Activated naive CD8-positive, alpha-beta T cell (primary cell): Measurements from ENCODE around the gene RARA.
A peak's percentile ranks its signal among the peaks of the same experiment; 100 is the strongest.

ENCODE experiments used
- H3K27ac Mint-ChIP-seq: one replicate; pipeline ENCODE4 v1.8.0; 2021; ENCODE audit warnings: mixed read lengths
- H3K27me3 Mint-ChIP-seq: one replicate; pipeline ENCODE4 v1.8.0; 2021; ENCODE audit warnings: mixed read lengths
- H3K36me3 Mint-ChIP-seq: one replicate; pipeline ENCODE4 v1.8.0; 2021; ENCODE audit warnings: mixed read lengths
- H3K4me1 Mint-ChIP-seq: one replicate; pipeline ENCODE4 v1.8.0; 2021; ENCODE audit warnings: low read depth, mixed read lengths
- H3K4me3 Mint-ChIP-seq: one replicate; pipeline ENCODE4 v1.8.0; 2021; ENCODE audit warnings: mild to moderate bottlenecking, mixed read lengths
- H3K9me3 Mint-ChIP-seq: one replicate; pipeline ENCODE4 v1.8.0; 2021; ENCODE audit warnings: low read depth, mixed read lengths

Gene RARA

GRCh38 chr17:40349477-40349894, 40.5 kb downstream of the RARA start:
- Mint-ChIP-seq H3K27ac (peak overlapping the region; percentile 61), H3K36me3 (peaks cover 5% of the 10 kb centered on the region), H3K4me3 (no peak overlapping the region), H3K9me3 (no peaks in the 10 kb centered on the region), H3K27me3 (no peaks in the 10 kb centered on the region), H3K4me1 (peaks cover 62% of the 10 kb centered on the region)

DNA sequence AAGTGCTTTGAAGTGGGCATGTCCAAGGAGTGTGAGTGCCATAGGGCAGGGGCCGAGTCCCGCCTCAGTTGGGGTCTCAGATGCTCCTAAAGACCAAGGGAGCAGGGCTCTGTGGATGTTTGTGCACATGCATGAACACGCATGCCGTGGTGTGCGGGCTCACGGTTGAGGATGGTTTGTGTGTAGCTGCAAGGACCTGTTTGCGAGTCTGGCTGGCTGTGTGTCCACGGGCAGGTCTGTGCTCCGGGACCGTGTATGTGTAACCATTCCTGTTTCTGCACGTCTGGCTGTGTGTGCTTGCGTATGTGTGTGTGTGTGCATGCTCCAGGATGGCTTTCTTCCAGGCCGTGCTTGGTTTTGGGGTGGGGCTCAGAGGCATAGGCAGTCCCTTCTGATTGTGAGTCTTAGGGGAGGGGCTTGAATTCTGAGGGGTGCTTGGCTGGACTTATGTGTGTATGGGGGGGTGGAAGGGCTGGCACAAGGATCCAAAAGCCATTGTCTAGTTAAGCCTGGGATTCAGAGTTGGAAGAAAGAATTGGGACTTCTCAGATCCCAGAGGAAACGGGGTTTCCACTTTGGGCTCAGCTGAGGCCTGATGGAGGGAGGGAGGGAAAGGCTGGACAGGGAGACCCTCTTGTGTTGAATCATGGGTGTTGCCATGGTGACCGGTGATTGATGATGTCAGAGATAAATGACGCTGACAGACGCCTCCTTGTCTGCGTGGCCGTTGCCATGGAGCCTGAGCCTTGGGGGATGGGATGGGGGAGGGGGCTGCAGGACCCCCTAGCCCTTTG, 41.1 kb downstream of the RARA start:
- no peaks in the 10 kb centered on the region for H3K27me3 Mint-ChIP-seq
- H3K9me3 Mint-ChIP-seq = no peaks in the 10 kb centered on the region
- H3K4me1 Mint-ChIP-seq = peaks cover 55% of the 10 kb centered on the region
- peaks cover 5% of the 10 kb centered on the region for H3K36me3 Mint-ChIP-seq
- no peak overlapping the region for H3K27ac Mint-ChIP-seq
- H3K4me3 Mint-ChIP-seq = no peak overlapping the region

GRCh38 chr17:40350689-40351358, 41.8 kb downstream of the RARA start:
- no peaks in the 10 kb centered on the region for H3K27me3 Mint-ChIP-seq
- H3K27ac Mint-ChIP-seq = no peak overlapping the region
- no peak overlapping the region for H3K4me3 Mint-ChIP-seq
- peaks cover 5% of the 10 kb centered on the region for H3K36me3 Mint-ChIP-seq
- H3K9me3 Mint-ChIP-seq = no peaks in the 10 kb centered on the region
- peaks cover 52% of the 10 kb centered on the region for H3K4me1 Mint-ChIP-seq

DNA sequence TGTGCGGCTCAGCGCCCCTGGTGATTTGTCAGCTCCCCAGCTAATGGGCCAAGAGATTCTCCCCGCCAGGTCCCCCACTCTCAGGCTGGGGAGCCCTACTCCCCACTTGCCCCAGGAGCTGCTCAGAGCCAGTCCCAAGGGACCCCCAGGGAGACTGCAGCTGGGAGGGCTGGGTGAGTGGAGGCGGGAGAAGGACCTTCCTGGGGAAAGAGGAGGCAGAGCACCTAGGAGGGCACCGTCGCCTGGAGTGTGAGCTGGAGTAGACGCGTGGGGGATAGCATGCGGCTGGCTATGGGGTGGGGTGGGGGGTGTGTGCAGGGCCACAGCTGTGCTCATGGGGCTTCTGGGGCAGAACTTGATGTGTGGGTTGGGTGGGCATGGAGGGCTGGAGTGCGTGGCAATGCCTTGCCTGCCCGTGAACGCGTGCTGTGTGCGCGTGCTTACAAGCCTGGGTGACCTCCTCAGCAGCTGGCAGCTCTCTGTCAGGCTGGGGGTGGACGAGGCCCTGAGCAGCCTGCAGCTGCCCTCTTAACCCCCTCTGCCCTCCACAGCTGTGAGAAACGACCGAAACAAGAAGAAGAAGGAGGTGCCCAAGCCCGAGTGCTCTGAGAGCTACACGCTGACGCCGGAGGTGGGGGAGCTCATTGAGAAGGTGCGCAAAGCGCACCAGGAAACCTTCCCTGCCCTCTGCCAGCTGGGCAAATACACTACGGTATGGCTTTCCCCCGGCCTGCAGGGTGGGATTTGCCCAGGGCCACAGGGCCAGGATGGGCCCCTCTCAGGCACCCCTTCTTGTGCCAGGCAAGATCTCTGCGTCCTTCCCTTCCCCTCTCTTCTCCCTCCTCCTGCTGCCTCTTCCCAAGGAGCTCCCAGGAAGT, 42.6 kb downstream of the RARA start:
- Mint-ChIP-seq H3K27me3 (no peaks in the 10 kb centered on the region), H3K27ac (no peak overlapping the region), H3K36me3 (peaks cover 5% of the 10 kb centered on the region), H3K4me1 (peaks cover 45% of the 10 kb centered on the region), H3K9me3 (no peaks in the 10 kb centered on the region), H3K4me3 (no peak overlapping the region)

DNA sequence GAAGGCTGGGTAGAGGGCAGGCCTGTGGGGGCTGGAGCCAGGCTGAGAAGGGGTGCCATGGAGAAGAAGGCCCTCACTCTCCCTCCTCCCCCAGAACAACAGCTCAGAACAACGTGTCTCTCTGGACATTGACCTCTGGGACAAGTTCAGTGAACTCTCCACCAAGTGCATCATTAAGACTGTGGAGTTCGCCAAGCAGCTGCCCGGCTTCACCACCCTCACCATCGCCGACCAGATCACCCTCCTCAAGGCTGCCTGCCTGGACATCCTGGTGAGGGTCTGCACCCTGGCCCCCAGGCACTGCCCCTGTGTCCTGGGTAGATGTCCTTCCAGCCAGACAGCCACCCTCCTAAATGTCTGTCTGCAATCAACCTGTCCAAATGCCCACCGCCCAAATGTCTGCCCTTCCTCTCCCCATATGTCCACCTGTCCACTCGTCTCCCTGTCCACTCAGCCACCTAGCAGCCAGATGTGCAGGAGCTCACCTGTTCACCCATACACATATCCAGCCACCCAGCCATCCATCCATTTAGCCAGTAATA, 43.3 kb downstream of the RARA start:
- Mint-ChIP-seq H3K4me1 (peaks cover 38% of the 10 kb centered on the region), H3K4me3 (no peak overlapping the region), H3K9me3 (no peaks in the 10 kb centered on the region), H3K36me3 (peaks cover 5% of the 10 kb centered on the region), H3K27ac (peak overlapping the region; percentile 82), H3K27me3 (no peaks in the 10 kb centered on the region)

- Mint-ChIP-seq H3K4me3 (no peak overlapping the region), H3K27me3 (no peaks in the 10 kb centered on the region), H3K4me1 (peaks cover 33% of the 10 kb centered on the region), H3K36me3 (peaks cover 5% of the 10 kb centered on the region), H3K9me3 (no peaks in the 10 kb centered on the region), H3K27ac (peak overlapping the region; percentile 82)
Observed at GRCh38 chr17:40352779-40353394, 43.9 kb downstream of the RARA start.

- no peaks in the 10 kb centered on the region for H3K27me3 Mint-ChIP-seq
- no peak overlapping the region for H3K4me3 Mint-ChIP-seq
- H3K4me1 Mint-ChIP-seq = peaks cover 30% of the 10 kb centered on the region
- no peaks in the 10 kb centered on the region for H3K9me3 Mint-ChIP-seq
- peaks cover 5% of the 10 kb centered on the region for H3K36me3 Mint-ChIP-seq
- H3K27ac Mint-ChIP-seq = no peak overlapping the region
Observed at GRCh38 chr17:40354221-40355122, 45.5 kb downstream of the RARA start.

DNA sequence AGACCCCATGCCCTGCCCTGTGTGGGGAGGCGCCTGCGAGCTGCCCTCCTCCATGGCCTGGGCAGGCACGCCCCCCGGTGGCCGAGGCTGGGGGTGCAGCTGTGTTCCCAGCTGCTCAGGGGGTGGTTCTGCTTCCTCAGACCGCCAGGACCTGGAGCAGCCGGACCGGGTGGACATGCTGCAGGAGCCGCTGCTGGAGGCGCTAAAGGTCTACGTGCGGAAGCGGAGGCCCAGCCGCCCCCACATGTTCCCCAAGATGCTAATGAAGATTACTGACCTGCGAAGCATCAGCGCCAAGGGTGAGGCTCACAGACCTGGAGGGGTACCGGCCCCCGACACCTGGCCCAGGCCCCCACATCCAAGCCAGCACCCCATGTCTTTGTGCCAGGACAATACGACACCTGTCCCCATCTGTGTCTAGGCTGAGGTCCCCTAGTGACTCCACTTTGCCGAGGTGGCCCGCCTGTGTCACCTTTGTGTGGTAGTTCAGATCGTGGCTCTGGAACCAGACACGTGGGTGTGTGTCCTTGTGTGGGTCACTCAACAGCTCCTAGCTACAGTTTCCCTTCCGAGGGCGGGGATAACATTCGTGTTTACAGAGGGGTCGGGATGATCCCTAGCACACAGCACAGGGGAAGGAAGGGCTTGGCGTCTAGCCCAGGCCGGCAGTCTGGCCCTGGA, 46.3 kb downstream of the RARA start:
- peaks cover 5% of the 10 kb centered on the region for H3K36me3 Mint-ChIP-seq
- H3K4me3 Mint-ChIP-seq = no peak overlapping the region
- no peaks in the 10 kb centered on the region for H3K27me3 Mint-ChIP-seq
- H3K9me3 Mint-ChIP-seq = no peaks in the 10 kb centered on the region
- peaks cover 24% of the 10 kb centered on the region for H3K4me1 Mint-ChIP-seq
- H3K27ac Mint-ChIP-seq = no peak overlapping the region

DNA sequence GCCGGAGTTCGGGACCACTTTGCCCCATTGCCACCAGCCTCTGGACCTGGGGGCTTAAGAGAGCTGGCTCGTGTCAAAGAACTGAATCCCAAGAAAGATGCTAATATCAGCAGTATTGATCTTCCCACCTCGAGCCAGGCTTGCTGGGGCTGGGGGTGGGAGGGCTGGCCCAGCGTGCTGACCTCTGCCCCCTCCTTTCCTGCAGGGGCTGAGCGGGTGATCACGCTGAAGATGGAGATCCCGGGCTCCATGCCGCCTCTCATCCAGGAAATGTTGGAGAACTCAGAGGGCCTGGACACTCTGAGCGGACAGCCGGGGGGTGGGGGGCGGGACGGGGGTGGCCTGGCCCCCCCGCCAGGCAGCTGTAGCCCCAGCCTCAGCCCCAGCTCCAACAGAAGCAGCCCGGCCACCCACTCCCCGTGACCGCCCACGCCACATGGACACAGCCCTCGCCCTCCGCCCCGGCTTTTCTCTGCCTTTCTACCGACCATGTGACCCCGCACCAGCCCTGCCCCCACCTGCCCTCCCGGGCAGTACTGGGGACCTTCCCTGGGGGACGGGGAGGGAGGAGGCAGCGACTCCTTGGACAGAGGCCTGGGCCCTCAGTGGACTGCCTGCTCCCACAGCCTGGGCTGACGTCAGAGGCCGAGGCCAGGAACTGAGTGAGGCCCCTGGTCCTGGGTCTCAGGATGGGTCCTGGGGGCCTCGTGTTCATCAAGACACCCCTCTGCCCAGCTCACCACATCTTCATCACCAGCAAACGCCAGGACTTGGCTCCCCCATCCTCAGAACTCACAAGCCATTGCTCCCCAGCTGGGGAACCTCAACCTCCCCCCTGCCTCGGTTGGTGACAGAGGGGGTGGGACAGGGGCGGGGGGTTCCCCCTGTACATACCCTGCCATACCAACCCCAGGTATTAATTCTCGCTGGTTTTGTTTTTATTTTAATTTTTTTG, 47.1 kb downstream of the RARA start:
- Mint-ChIP-seq H3K36me3 (peaks cover 5% of the 10 kb centered on the region), H3K4me1 (peaks cover 24% of the 10 kb centered on the region), H3K27ac (no peak overlapping the region), H3K27me3 (no peaks in the 10 kb centered on the region), H3K4me3 (no peak overlapping the region), H3K9me3 (no peaks in the 10 kb centered on the region)

GRCh38 chr17:40356990-40357881, 48.3 kb downstream of the RARA start:
- H3K4me3 Mint-ChIP-seq = no peak overlapping the region

GRCh38 chr17:40358323-40359038, 49.5 kb downstream of the RARA start:
- Mint-ChIP-seq H3K36me3 (no peaks in the 10 kb centered on the region), H3K4me3 (peak overlapping the region; percentile 38)

More at GRCh38 chr17:40356990-40357881, 48.3 kb downstream of the RARA start:
- peaks cover 4% of the 10 kb centered on the region for H3K36me3 Mint-ChIP-seq
- H3K4me1 Mint-ChIP-seq = peaks cover 19% of the 10 kb centered on the region
- H3K27me3 Mint-ChIP-seq = no peaks in the 10 kb centered on the region
- no peak overlapping the region for H3K27ac Mint-ChIP-seq
- H3K9me3 Mint-ChIP-seq = no peaks in the 10 kb centered on the region

More at GRCh38 chr17:40358323-40359038, 49.5 kb downstream of the RARA start:
- H3K4me1 Mint-ChIP-seq = peaks cover 11% of the 10 kb centered on the region
- peaks cover 1% of the 10 kb centered on the region for H3K27me3 Mint-ChIP-seq
- H3K9me3 Mint-ChIP-seq = no peaks in the 10 kb centered on the region
- peak overlapping the region; percentile 22 for H3K27ac Mint-ChIP-seq
